Breast epithelium (tissue), 3 donors: ENCODE results near the gene ZNF175.

Source experiments
- CTCF ChIP-seq, 3 donors: fragments of 450-650 bp; IDR thresholded peaks; one replicate each; pipeline ENCODE4 v1.5.1; 2016 to 2017; ENCODE audit warnings: antibody characterized with exemption in 3 of 3, mild to moderate bottlenecking in 3 of 3, moderate library complexity in 3 of 3
- POLR2AphosphoS5 ChIP-seq, 3 donors: sonication (generic); formaldehyde crosslinking; IDR thresholded peaks; one replicate each; pipeline ENCODE4 v1.6.1; 2017; ENCODE audit warnings: antibody characterized with exemption in 3 of 3

GRCh38 chr19:51589511-51589910 is 18.4 kb downstream of the ZNF175 start:
- no peak for TF ChIP-seq CTCF (IDR thresholded peaks at IDR 0.05)
- no peak for TF ChIP-seq POLR2AphosphoS5 (IDR thresholded peaks at IDR 0.05)
